ENCODE data around the gene IRAK2.

DNA sequence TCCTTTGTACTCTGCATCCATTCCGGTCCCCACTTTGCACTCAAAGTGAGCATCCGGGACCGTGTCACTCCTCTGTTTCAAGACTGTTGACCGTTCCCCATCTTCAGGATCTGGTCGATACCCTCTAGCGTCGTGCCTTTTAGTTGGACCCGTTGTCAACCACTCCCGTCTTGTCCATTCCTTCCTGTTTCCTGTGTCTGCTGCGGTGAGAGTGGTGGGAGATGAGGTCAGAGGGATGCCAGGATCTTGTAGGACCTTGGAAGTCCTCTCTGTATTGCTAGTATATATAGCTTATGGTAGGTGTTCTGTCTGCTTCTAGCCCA lies 48.6 kb upstream of the IRAK2 start:
- TF ChIP-seq CTCF (IDR thresholded peaks at IDR 0.05 in 8 of 11, conservative IDR thresholded peaks at IDR 0.05 in 3 of 11) (no peak), POLR2A (IDR thresholded peaks at IDR 0.05) (no peak), POLR2AphosphoS5 (IDR thresholded peaks at IDR 0.05) (no peak)
